B cell (primary cell): Measurements from ENCODE around the gene NID1. TPM values are rescaled to one million over a fixed set of nuclear protein-coding genes. Genes with fewer than 3 reads are reported as not detected.
A peak's percentile ranks its signal among the peaks of the same experiment; 100 is the strongest.

Experiments used
- ATAC-seq: fragments of 200-7000 bp; cut with Tn5 transposase; one replicate; pipeline ENCODE4 v1.10.0; 2021; ENCODE audit warnings: low read depth, mild to moderate bottlenecking, moderate number of reproducible peaks, moderate library complexity
- CTCF ChIA-PET: fragments of 350-600 bp; sonication (Branson Sonifier 250); formaldehyde crosslinking; loops from one replicate; lab custom pipeline; 2021; ENCODE audit warnings: antibody characterized with exemption, inconsistent platforms; lab: Charles Lee
- POLR2A ChIA-PET: fragments of 350-600 bp; sonication (Branson Sonifier 250); formaldehyde crosslinking; loops from one replicate; lab custom pipeline; 2021; ENCODE audit warnings: antibody characterized with exemption; lab: Charles Lee
- DNase-seq: peaks from one replicate; pipeline ENCODE4 v3.0.0; 2013
- H2AFZ ChIP-seq: 2 replicates; pipeline ENCODE4 v1.6.1; 2012; ENCODE audit warnings: mild to moderate bottlenecking, low read depth, low read length; ENCODE audit not compliant: insufficient read depth, poor library complexity, severe bottlenecking
- H3K27ac ChIP-seq, 2 donors: 1 replicate in 1 of 2; 2 replicates in 1 of 2; pipeline ENCODE4 v1.5.1; 2012 to 2013; ENCODE audit warnings: low read length in 2 of 2, mild to moderate bottlenecking in 2 of 2, moderate library complexity in 1 of 2
- H3K27me3 ChIP-seq, 4 experiments: fragments of 200-600 bp in 1 of 4; sonication (generic) in 1 of 4; replicated peaks in 1 of 4; 1 replicate in 2 of 4; 2 replicates in 2 of 4; pipeline versions ENCODE4 v1.6.1 to v1.7.0; 2013 to 2016; ENCODE audit warnings: low read length in 3 of 4, mild to moderate bottlenecking in 2 of 4, mixed read lengths in 1 of 4, moderate library complexity in 1 of 4; ENCODE audit not compliant: insufficient read depth in 4 of 4, control insufficient read depth in 3 of 4; ENCODE audit errors: control extremely low read depth in 1 of 4
- H3K36me3 ChIP-seq, 2 experiments: replicated peaks in 1 of 2; 1 replicate in 1 of 2; 2 replicates in 1 of 2; pipeline versions ENCODE4 v1.6.1 to v1.7.1; 2013; ENCODE audit warnings: low read length in 1 of 2; ENCODE audit not compliant: insufficient read depth in 2 of 2, control insufficient read depth in 1 of 2; ENCODE audit errors: control extremely low read depth in 1 of 2, extremely low read depth in 1 of 2
- H3K4me1 ChIP-seq, 2 donors: fragments of 200-600 bp in 1 of 2; sonication (generic) in 1 of 2; 1 replicate in 1 of 2; 2 replicates in 1 of 2; pipeline versions ENCODE4 v1.5.1 to v1.6.1; 2013 to 2017; ENCODE audit warnings: low read length in 2 of 2; ENCODE audit not compliant: control insufficient read depth in 2 of 2, insufficient read depth in 2 of 2
- H3K4me2 ChIP-seq: replicated peaks from 2 replicates; pipeline ENCODE3; 2012; ENCODE audit warnings: mild to moderate bottlenecking, low read depth, low read length; ENCODE audit not compliant: poor library complexity, severe bottlenecking
- H3K4me3 ChIP-seq, 5 experiments: fragments of 200-600 bp in 1 of 5; sonication (generic) in 1 of 5; 1 replicate in 3 of 5; 2 replicates in 2 of 5; pipeline versions ENCODE4 v1.5.1 to v1.7.0; 2011 to 2016; ENCODE audit warnings: low read length in 4 of 5, mild to moderate bottlenecking in 4 of 5, low read depth in 2 of 5, control low read depth in 1 of 5, moderate library complexity in 1 of 5; ENCODE audit not compliant: insufficient read depth in 1 of 5; ENCODE audit errors: control extremely low read depth in 1 of 5, extremely low read depth in 1 of 5
- H3K79me2 ChIP-seq: fragments of 200-600 bp; sonication (generic); one replicate; pipeline ENCODE4 v1.6.0; 2016; ENCODE audit warnings: low read length; ENCODE audit not compliant: control insufficient read depth, insufficient read depth
- H3K9ac ChIP-seq: fragments of 200-600 bp; sonication (generic); 2 replicates; pipeline ENCODE4 v1.6.1; 2017; ENCODE audit warnings: mild to moderate bottlenecking, low read length, moderate library complexity
- H3K9me3 ChIP-seq, 3 donors: one replicate each; pipeline versions ENCODE4 v1.6.1 to v1.7.1; 2013; ENCODE audit warnings: low read length in 2 of 3; ENCODE audit not compliant: control insufficient read depth in 2 of 3, insufficient read depth in 1 of 3; ENCODE audit errors: control extremely low read depth in 1 of 3
- H4K20me1 ChIP-seq: 2 replicates; pipeline ENCODE4 v1.6.0; 2012; ENCODE audit warnings: mild to moderate bottlenecking, low read length; ENCODE audit not compliant: insufficient read depth, control insufficient read depth, poor library complexity, severe bottlenecking
- H3K27ac Mint-ChIP-seq: one replicate; pipeline ENCODE4 v1.8.0; 2021; ENCODE audit warnings: mixed read lengths
- H3K27me3 Mint-ChIP-seq: one replicate; pipeline ENCODE4 v1.8.0; 2021; ENCODE audit warnings: mixed read lengths
- H3K4me1 Mint-ChIP-seq: one replicate; pipeline ENCODE4 v1.8.0; 2021; ENCODE audit warnings: mixed read lengths
- H3K4me3 Mint-ChIP-seq: one replicate; pipeline ENCODE4 v1.8.0; 2021; ENCODE audit warnings: mixed read lengths
- H3K9me3 Mint-ChIP-seq: one replicate; pipeline ENCODE4 v1.8.0; 2022; ENCODE audit warnings: mixed read lengths; ENCODE audit not compliant: insufficient read depth
- EZH2 ChIP-seq: IDR thresholded peaks from 2 replicates; pipeline ENCODE4 v1.6.1; 2012; ENCODE audit warnings: borderline replicate concordance, low read depth, mild to moderate bottlenecking, moderate library complexity, low read length; ENCODE audit not compliant: insufficient read depth, poor library complexity, severe bottlenecking
- WGBS: methylation state at CpG from one replicate; pipeline ENCODE4 v1.1.5; 2013; ENCODE audit warnings: missing lambda C conversion rate; ENCODE audit not compliant: insufficient coverage; 5-methylcytosine and 5-hydroxymethylcytosine counted together
- intact Hi-C: fragments of 100-400 bp; cut with micrococcal nuclease; formaldehyde crosslinking; loops from one replicate; pipeline ENCODE4 v1.10.0; 2022
- polyA plus RNA-seq: library from polyadenylated mRNA; depleted of rRNA; stranded (reverse); fragments of >200 nt; gene quantifications from 2 replicates; pipeline ENCODE4 v1.2.3, GENCODE V29; 2012
- total RNA-seq, 2 donors: library from RNA; stranded (reverse); fragments of 120-200 nt in 1 of 2; gene quantifications; 1 replicate in 1 of 2; 2 replicates in 1 of 2; pipeline versions ENCODE4 v1.2.3 to v1.2.4, GENCODE V29; 2013 to 2022
- TF ChIP-seq, protein P1 (sequence below): fragments of 200-600 bp; IDR thresholded peaks from one replicate; pipeline ENCODE4 v1.8.0; 2022; ENCODE audit warnings: antibody characterized with exemption, mild to moderate bottlenecking

NID1 gene
- total and polyA plus RNA-seq, 2 donors (not counting 1 experiment from before 2014, with no cell fraction given) = 0.06 TPM; not detected in 1

DNA sequence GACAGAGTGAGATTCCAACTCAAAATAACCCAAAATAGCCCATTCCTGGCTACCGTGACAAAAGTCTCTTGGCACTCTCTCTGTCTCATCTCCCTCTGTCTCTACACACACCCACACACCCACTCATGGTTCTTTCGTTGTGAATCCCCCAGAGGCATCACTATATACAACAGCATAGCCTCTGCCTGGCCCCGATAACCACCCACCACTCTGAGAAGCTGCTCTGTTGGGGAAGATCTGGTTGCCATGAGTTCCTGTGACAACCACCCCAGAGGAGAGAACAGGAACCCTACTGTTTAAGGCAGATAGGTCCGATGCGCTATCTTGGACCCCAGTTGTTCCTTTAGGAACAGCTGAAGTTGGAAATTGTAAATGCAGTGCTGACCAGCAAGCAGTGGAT lies 127.8 kb downstream of the NID1 start:
- intact Hi-C loops = no loop called here
- H3K27ac Mint-ChIP-seq = peak overlapping the region; percentile 88
- no peaks in the 10 kb centered on the region for H3K36me3 ChIP-seq
- H3K79me2 ChIP-seq = peaks cover 5% of the 10 kb centered on the region
- H3K4me2 ChIP-seq = peak overlapping the region; percentile 59
- H3K9me3 ChIP-seq = peaks cover 0 to 3% (median 0%) of the 10 kb centered on the region in 3 donors
- peak overlapping the region in 1 of 2 donors; percentile 52 for H3K27ac ChIP-seq
- ChIA-PET CTCF (interaction anchor here (0.8 to 3.4 kb wide), 6 partner anchors 9 to 94 kb away, joined by 3 to 14 read pairs (median 4); no protein-coding TSS in a partner anchor), POLR2A (interaction anchor here (0.5 to 2.4 kb wide), 7 partner anchors 8 to 71 kb away, joined by 3 to 16 read pairs (median 4); no protein-coding TSS in a partner anchor)
- ATAC-seq = no peak
- TF ChIP-seq, protein P1, sequence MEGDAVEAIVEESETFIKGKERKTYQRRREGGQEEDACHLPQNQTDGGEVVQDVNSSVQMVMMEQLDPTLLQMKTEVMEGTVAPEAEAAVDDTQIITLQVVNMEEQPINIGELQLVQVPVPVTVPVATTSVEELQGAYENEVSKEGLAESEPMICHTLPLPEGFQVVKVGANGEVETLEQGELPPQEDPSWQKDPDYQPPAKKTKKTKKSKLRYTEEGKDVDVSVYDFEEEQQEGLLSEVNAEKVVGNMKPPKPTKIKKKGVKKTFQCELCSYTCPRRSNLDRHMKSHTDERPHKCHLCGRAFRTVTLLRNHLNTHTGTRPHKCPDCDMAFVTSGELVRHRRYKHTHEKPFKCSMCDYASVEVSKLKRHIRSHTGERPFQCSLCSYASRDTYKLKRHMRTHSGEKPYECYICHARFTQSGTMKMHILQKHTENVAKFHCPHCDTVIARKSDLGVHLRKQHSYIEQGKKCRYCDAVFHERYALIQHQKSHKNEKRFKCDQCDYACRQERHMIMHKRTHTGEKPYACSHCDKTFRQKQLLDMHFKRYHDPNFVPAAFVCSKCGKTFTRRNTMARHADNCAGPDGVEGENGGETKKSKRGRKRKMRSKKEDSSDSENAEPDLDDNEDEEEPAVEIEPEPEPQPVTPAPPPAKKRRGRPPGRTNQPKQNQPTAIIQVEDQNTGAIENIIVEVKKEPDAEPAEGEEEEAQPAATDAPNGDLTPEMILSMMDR = no peak
- TF ChIP-seq EZH2 = no peak
- H3K27me3 Mint-ChIP-seq = no peaks in the 10 kb centered on the region
- no peak for DNase-seq
- peak overlapping the region; percentile 53 for H2AFZ ChIP-seq
- peak overlapping the region; percentile 75 for H3K4me3 Mint-ChIP-seq
- peak overlapping the region; percentile 5 for H3K9ac ChIP-seq
- peaks cover 95 to 100% of the 10 kb centered on the region in 2 donors for H3K4me1 ChIP-seq
- peaks cover 84% of the 10 kb centered on the region for H3K4me1 Mint-ChIP-seq
- no peaks in the 10 kb centered on the region for H3K9me3 Mint-ChIP-seq
- 33% methylated on average over 4 of the region's 5 CpGs for WGBS
- H3K4me3 ChIP-seq = peak overlapping the region in 1 of 5 experiments; percentile 19
- H3K27me3 ChIP-seq = no peaks in the 10 kb centered on the region
- H4K20me1 ChIP-seq = no peaks in the 10 kb centered on the region
